Germinal center (tissue), 1 donor: Measurements from ENCODE around the gene CA6.
"Not testable (repeated sequence)": the region's sequence is repeated elsewhere in the genome, so short reads cannot be mapped to it uniquely, and the experiment has no call there.

Experiments
- DNase-seq: peaks from one replicate; pipeline ENCODE4 v3.0.0; 2012; ENCODE audit warnings: mixed read lengths, low spot score

The CA6 gene

GRCh38 chr1:8969937-8970336 lies 24.3 kb downstream of the CA6 start:
- DNase-seq = no peak

- no peak for DNase-seq
Measured at GRCh38 chr1:8970870-8971337, 25.2 kb downstream of the CA6 start.

GRCh38 chr1:8974551-8974950 lies 28.9 kb downstream of the CA6 start:
- no peak for DNase-seq

GRCh38 chr1:8976338-8976737 lies 30.7 kb downstream of the CA6 start:
- no peak for DNase-seq

- no peak for DNase-seq
Measured at GRCh38 chr1:8976896-8977450, 31.3 kb downstream of the CA6 start.

- no peak for DNase-seq
Measured at GRCh38 chr1:8980656-8981055, 35.0 kb downstream of the CA6 start.

GRCh38 chr1:8981169-8981568 lies 35.5 kb downstream of the CA6 start:
- DNase-seq = no peak

GRCh38 chr1:8984203-8984602 lies 38.5 kb downstream of the CA6 start:
- DNase-seq = no peak

- no peak for DNase-seq
Measured at GRCh38 chr1:8984990-8985389, 39.3 kb downstream of the CA6 start.

GRCh38 chr1:8985915-8986813 lies 40.5 kb downstream of the CA6 start:
- DNase-seq = no peak

GRCh38 chr1:8986814-8987190 lies 41.1 kb downstream of the CA6 start:
- DNase-seq = no peak

GRCh38 chr1:8987881-8988617 lies 42.4 kb downstream of the CA6 start:
- peak; percentile 72 for DNase-seq

- no peak for DNase-seq
Measured at GRCh38 chr1:8988618-8988967, 42.9 kb downstream of the CA6 start.

- no peak for DNase-seq
Measured at GRCh38 chr1:8989061-8989460, 43.4 kb downstream of the CA6 start.

GRCh38 chr1:8989821-8990220 lies 44.2 kb downstream of the CA6 start:
- DNase-seq = no peak

GRCh38 chr1:8992936-8993687 lies 47.4 kb downstream of the CA6 start:
- no peak for DNase-seq

GRCh38 chr1:8993962-8994675 lies 48.5 kb downstream of the CA6 start:
- not testable (repeated sequence) for DNase-seq

GRCh38 chr1:9001534-9002214 lies 56.0 kb downstream of the CA6 start:
- DNase-seq = not testable (repeated sequence)

GRCh38 chr1:9002215-9002560 lies 56.5 kb downstream of the CA6 start:
- not testable (repeated sequence) for DNase-seq

- no peak for DNase-seq
Measured at GRCh38 chr1:9004031-9004699, 58.5 kb downstream of the CA6 start.
